AG04450 (cell line): ENCODE results near the gene TNFRSF11A. TPM values are rescaled to one million over a fixed set of nuclear protein-coding genes. Genes with fewer than 3 reads are reported as not detected.

Experiments
- CTCF ChIA-PET: fragments of 300-600, 350-600 bp; formaldehyde crosslinking; extraction: SDS; loops from one replicate; lab custom pipeline; 2022; ENCODE audit warnings: antibody characterized with exemption, inconsistent platforms; lab: Charles Lee
- POLR2A ChIA-PET: fragments of 350-600 bp; formaldehyde crosslinking; extraction: SDS; loops from one replicate; lab custom pipeline; 2021; ENCODE audit warnings: antibody characterized with exemption, inconsistent platforms; lab: Yijun Ruan, JAX
- DNase-seq: peaks from one replicate; pipeline ENCODE4 v3.0.0-alpha.2; 2011; ENCODE audit warnings: low read depth, low spot score
- H3K27ac ChIP-seq: one replicate; pipeline ENCODE4 v1.5.1; 2012; ENCODE audit warnings: low read depth, low read length, control low read depth
- H3K27me3 ChIP-seq: one replicate; pipeline ENCODE4 v1.6.0; 2012; ENCODE audit warnings: low read length; ENCODE audit not compliant: control insufficient read depth, insufficient read depth
- H3K4me3 ChIP-seq: 2 replicates; pipeline ENCODE4 v1.5.1; 2011; ENCODE audit warnings: mild to moderate bottlenecking, low read depth, low read length, control low read depth
- H3K9me3 ChIP-seq: 2 replicates; pipeline ENCODE4 v1.5.1; 2012; ENCODE audit warnings: low read length; ENCODE audit not compliant: control insufficient read depth, insufficient read depth
- polyA plus RNA-seq: library from polyadenylated mRNA; depleted of rRNA; stranded (reverse); fragments of >200 nt; gene quantifications from 2 replicates; pipeline ENCODE4 v1.2.3, GENCODE V29; 2011
- TF ChIP-seq, protein P1 (sequence below): IDR thresholded peaks from 2 replicates; pipeline ENCODE4 v1.5.1; 2011; ENCODE audit warnings: low read depth, low read length, control low read depth, inconsistent platforms

Gene TNFRSF11A
- polyA plus RNA-seq, 1 experiment, result not detected

DNA sequence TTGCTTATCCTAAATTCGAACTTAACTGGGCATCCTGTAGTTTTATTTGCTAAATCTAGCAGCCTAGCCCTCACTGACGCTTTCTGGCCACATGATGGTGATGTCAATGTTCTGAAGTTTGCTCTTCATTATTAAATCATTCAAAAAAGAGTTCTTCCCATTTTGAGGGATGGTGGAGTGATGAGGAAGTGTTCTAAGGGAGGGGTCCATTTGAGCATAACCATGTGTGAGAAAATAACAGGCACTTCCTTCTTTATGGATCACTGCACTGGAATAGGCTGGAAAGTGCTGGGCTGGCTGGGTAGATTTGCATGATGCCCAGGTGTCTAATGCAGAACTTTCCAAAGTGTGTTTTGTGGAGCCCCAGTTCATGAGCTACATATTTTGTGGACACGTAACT is 74.2 kb downstream of the TNFRSF11A start:
- Histone ChIP-seq H3K27ac (no peak overlapping the region), H3K27me3 (peaks cover 2% of the 10 kb centered on the region), H3K4me3 (no peak overlapping the region), H3K9me3 (no peaks in the 10 kb centered on the region; the same call in 1 of the 2 replicates)
- ChIA-PET CTCF (interaction anchor here (0.9 kb wide), 1 partner anchor 26 kb away, joined by 3 read pairs; no protein-coding TSS in a partner anchor), POLR2A (no interaction called here)
- TF ChIP-seq, protein P1, sequence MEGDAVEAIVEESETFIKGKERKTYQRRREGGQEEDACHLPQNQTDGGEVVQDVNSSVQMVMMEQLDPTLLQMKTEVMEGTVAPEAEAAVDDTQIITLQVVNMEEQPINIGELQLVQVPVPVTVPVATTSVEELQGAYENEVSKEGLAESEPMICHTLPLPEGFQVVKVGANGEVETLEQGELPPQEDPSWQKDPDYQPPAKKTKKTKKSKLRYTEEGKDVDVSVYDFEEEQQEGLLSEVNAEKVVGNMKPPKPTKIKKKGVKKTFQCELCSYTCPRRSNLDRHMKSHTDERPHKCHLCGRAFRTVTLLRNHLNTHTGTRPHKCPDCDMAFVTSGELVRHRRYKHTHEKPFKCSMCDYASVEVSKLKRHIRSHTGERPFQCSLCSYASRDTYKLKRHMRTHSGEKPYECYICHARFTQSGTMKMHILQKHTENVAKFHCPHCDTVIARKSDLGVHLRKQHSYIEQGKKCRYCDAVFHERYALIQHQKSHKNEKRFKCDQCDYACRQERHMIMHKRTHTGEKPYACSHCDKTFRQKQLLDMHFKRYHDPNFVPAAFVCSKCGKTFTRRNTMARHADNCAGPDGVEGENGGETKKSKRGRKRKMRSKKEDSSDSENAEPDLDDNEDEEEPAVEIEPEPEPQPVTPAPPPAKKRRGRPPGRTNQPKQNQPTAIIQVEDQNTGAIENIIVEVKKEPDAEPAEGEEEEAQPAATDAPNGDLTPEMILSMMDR, result no peak
- DNase-seq, result no peak

DNA sequence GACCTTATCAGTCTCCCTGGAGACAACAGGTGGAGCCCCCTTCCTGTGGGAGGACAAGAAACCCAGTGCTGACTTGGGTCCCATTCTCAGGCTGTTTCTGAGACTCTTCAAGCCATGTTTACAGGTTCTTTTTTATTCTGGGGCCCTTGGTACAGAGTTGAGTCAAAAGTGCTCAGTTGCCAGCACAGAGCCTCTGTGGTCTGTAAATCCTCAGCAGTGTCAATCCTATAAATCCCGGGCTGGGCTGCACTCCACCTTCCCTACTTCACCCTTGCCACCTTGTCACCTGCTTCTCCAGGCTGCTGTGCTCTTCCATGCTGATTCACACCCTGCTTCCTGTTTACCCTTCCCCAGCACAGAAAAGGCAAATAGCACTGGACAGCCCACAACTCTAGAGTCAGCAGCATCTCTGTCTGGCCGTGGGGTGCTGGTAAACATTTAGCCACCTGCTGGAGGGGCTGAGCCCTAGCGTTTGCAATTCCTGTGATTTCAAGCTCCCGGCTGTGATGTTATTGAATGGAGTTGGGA is 74.7 kb downstream of the TNFRSF11A start:
- no peaks in the 10 kb centered on the region; the same call in 1 of the 2 replicates for H3K9me3 ChIP-seq
- no peak for DNase-seq
- peaks cover 2% of the 10 kb centered on the region for H3K27me3 ChIP-seq
- TF ChIP-seq, protein P1, result peak; percentile 35
- H3K4me3 ChIP-seq, result no peak overlapping the region
- H3K27ac ChIP-seq, result no peak overlapping the region
- POLR2A ChIA-PET, result no interaction called here
- CTCF ChIA-PET, result no interaction called here

DNA sequence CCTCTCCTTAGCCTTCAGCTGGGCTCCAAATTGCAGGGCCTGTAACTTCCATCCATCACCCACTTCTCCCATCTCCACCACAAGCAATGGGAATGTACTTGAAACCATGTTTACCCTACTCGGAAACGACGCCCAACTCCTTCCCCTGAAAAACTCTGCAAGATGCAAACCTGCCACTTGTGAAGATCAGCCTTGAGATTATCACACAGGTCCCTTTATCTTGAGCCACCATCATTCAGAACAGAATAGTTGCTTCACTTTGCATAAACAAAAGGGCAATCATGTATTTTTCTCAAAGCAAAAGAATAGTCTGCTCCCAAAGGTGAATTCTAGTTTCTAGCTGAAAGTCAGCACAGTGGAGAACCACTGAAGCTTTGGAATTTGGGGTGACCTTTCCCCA is 75.8 kb downstream of the TNFRSF11A start:
- ChIA-PET CTCF (interaction anchor here (1.0 kb wide), 1 partner anchor 24 kb away, joined by 3 read pairs; no protein-coding TSS in a partner anchor), POLR2A (no interaction called here)
- H3K27ac ChIP-seq, result no peak overlapping the region
- no peak overlapping the region for H3K4me3 ChIP-seq
- TF ChIP-seq, protein P1, result no peak
- DNase-seq, result no peak
- H3K27me3 ChIP-seq, result peaks cover 2% of the 10 kb centered on the region
- H3K9me3 ChIP-seq, result no peaks in the 10 kb centered on the region; the same call in 1 of the 2 replicates

DNA sequence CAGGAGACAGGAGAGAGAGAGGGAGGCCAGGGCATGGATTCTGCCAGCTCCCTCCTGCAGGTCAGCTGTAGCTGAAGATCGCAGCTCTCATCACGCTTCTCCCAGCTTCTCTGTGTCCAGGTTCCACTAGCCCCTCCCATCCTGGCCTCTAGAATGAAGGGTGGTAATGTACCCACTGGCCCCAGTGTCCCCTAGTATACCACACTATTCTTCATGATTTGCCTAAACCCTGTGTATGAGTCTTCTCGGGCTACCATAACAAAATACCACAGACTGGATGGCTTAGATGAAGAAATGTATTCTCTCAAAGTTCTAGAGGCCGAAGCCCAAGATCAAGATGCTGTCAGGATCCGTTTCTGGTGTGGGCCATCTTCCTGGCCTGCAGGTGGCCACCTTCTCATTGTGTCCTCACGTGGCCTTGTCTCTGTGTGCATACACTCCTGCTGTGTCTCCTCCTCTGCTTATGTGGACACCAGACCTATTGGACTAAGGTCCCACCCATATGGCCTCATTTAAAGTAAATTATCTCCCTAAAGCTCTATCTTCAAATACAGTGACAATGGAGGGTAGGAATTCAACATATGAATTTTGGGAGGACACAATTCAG is 77.3 kb downstream of the TNFRSF11A start:
- Histone ChIP-seq H3K27me3 (peaks cover 2% of the 10 kb centered on the region), H3K4me3 (no peak overlapping the region), H3K27ac (no peak overlapping the region), H3K9me3 (no peaks in the 10 kb centered on the region; the same call in 1 of the 2 replicates)
- ChIA-PET POLR2A (no interaction called here), CTCF (interaction anchor here (0.6 kb wide), 1 partner anchor 398 kb away, joined by 3 read pairs; no protein-coding TSS in a partner anchor)
- no peak for DNase-seq
- TF ChIP-seq, protein P1, result no peak

DNA sequence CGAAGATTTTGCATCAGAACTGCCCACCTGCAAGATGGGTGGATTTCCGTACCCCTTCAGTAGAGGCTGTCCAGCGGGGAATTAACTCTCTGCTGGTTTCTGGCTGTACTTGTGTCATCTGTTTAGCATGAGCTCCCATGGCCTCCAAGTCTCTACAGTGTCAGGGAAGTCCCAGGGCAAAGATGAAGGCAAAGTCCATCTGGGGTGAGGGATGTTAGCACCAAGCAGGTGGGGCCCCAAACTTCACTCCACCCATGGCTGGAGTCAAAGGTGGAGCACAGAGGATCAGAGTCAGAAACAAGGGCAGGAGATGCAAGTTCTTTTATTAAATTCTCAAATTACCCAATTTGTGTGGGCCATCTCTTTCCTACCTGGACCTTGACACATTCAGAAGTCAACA is 78.0 kb downstream of the TNFRSF11A start:
- no peak overlapping the region for H3K4me3 ChIP-seq
- H3K9me3 ChIP-seq, result no peaks in the 10 kb centered on the region; the same call in 1 of the 2 replicates
- CTCF ChIA-PET, result no interaction called here
- TF ChIP-seq, protein P1, result no peak
- DNase-seq, result no peak
- no peak overlapping the region for H3K27ac ChIP-seq
- POLR2A ChIA-PET, result no interaction called here
- H3K27me3 ChIP-seq, result peaks cover 2% of the 10 kb centered on the region
